Caco-2 (cell line): ENCODE measurements around the gene DOLPP1. TPM values are rescaled to one million over a fixed set of nuclear protein-coding genes. Genes with fewer than 3 reads are reported as not detected.

Experiments used
- BruUV-seq: library from RNA; stranded (reverse); fragments of 400-500 nt; replicated peaks from 2 replicates; lab custom pipeline; 2021; lab: Mats Ljungman, UMichigan
- CTCF ChIA-PET: fragments of 300-600 bp; sonication (Branson Sonifier 250); formaldehyde crosslinking; loops from one replicate; lab custom pipeline; 2022; ENCODE audit warnings: antibody characterized with exemption; lab: Charles Lee
- POLR2A ChIA-PET: fragments of 300-600 bp; sonication (Branson Sonifier 250); formaldehyde crosslinking; loops from one replicate; lab custom pipeline; 2022; ENCODE audit warnings: antibody characterized with exemption; lab: Charles Lee
- DNase-seq, 2 experiments: peaks; one replicate each; pipeline versions ENCODE4 v3.0.0 to v3.0.0-alpha.2; 2020 to 2022
- H3K27me3 ChIP-seq: replicated peaks from 2 replicates; pipeline ENCODE4 v1.6.0; 2011; ENCODE audit warnings: low read length; ENCODE audit not compliant: control insufficient read depth, insufficient read depth
- H3K36me3 ChIP-seq: 2 replicates; pipeline ENCODE4 v1.5.1; 2011; ENCODE audit warnings: low read length; ENCODE audit not compliant: control insufficient read depth, insufficient read depth
- H3K4me1 ChIP-seq: fragments of 250-450 bp; sonication (Bioruptor Pico); 2 replicates; pipeline ENCODE4 v1.5.1; 2020; ENCODE audit warnings: mild to moderate bottlenecking
- H3K4me3 ChIP-seq: 2 replicates; pipeline ENCODE4 v1.5.1; 2011; ENCODE audit warnings: low read depth, mild to moderate bottlenecking, control low read depth, low read length
- H3K9me3 ChIP-seq: fragments of 250-450 bp; sonication (Bioruptor Pico); 2 replicates; pipeline ENCODE4 v1.5.1; 2020; ENCODE audit warnings: mild to moderate bottlenecking, moderate library complexity
- H3K27ac Mint-ChIP-seq: one replicate; pipeline ENCODE4 v1.8.0; 2022; ENCODE audit warnings: mixed read lengths; ENCODE audit not compliant: unreplicated experiment
- H3K27me3 Mint-ChIP-seq: one replicate; pipeline ENCODE4 v1.8.0; 2022; ENCODE audit warnings: mixed read lengths; ENCODE audit not compliant: insufficient read depth, unreplicated experiment
- H3K36me3 Mint-ChIP-seq: one replicate; pipeline ENCODE4 v1.8.0; 2022; ENCODE audit warnings: mild to moderate bottlenecking, mixed read lengths; ENCODE audit not compliant: insufficient read depth, unreplicated experiment
- H3K4me1 Mint-ChIP-seq: one replicate; pipeline ENCODE4 v1.8.0; 2022; ENCODE audit warnings: low read depth, mixed read lengths; ENCODE audit not compliant: unreplicated experiment
- H3K4me3 Mint-ChIP-seq: one replicate; pipeline ENCODE4 v1.8.0; 2022; ENCODE audit warnings: mild to moderate bottlenecking, moderate library complexity, mixed read lengths; ENCODE audit not compliant: unreplicated experiment
- H3K9me3 Mint-ChIP-seq: one replicate; pipeline ENCODE4 v1.8.0; 2022; ENCODE audit warnings: mixed read lengths; ENCODE audit not compliant: unreplicated experiment
- intact Hi-C: fragments of 100-400 bp; cut with micrococcal nuclease; formaldehyde crosslinking; loops from one replicate; pipeline ENCODE4 v1.10.0; 2022; ENCODE audit not compliant: unreplicated experiment
- total RNA-seq: library from RNA; stranded (reverse); gene quantifications from 2 replicates; pipeline ENCODE4 v1.2.3, GENCODE V29; 2022
- TF ChIP-seq, protein P1 (sequence below), 2 experiments: fragments of 200-600 bp in 1 of 2; IDR thresholded peaks; 1 replicate in 1 of 2; 2 replicates in 1 of 2; pipeline versions ENCODE4 v1.5.1 to v1.8.0; 2011 to 2022; ENCODE audit warnings: antibody characterized with exemption in 1 of 2, control low read depth in 1 of 2, inconsistent platforms in 1 of 2, low read depth in 1 of 2, low read length in 1 of 2, mild to moderate bottlenecking in 1 of 2, moderate library complexity in 1 of 2; ENCODE audit not compliant: insufficient read depth in 1 of 2, severe bottlenecking in 1 of 2, unreplicated experiment in 1 of 2

DOLPP1 gene
- total RNA-seq, 1 experiment from 2014 or later: 45.1 TPM

DNA sequence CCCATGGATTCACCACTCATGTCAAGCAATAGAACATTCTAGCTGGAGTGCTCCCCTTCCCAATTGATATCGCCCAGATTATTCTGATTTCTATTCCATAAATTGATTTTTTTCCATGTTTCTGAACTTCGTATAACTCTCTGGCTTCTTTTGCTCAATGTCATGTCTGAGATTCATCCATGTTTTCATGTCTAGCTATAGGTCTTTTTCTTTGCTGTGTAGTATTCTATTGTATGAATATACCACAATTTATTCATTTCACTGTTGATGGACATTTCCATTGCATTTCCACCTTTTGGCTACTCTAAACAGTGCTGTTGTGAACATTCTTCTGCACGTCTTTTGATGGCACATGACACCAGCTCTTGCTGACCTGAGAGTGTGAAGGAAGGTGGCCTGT, 49.9 kb downstream of the DOLPP1 start:
- H3K4me1 Mint-ChIP-seq: no peaks in the 10 kb centered on the region

DNA sequence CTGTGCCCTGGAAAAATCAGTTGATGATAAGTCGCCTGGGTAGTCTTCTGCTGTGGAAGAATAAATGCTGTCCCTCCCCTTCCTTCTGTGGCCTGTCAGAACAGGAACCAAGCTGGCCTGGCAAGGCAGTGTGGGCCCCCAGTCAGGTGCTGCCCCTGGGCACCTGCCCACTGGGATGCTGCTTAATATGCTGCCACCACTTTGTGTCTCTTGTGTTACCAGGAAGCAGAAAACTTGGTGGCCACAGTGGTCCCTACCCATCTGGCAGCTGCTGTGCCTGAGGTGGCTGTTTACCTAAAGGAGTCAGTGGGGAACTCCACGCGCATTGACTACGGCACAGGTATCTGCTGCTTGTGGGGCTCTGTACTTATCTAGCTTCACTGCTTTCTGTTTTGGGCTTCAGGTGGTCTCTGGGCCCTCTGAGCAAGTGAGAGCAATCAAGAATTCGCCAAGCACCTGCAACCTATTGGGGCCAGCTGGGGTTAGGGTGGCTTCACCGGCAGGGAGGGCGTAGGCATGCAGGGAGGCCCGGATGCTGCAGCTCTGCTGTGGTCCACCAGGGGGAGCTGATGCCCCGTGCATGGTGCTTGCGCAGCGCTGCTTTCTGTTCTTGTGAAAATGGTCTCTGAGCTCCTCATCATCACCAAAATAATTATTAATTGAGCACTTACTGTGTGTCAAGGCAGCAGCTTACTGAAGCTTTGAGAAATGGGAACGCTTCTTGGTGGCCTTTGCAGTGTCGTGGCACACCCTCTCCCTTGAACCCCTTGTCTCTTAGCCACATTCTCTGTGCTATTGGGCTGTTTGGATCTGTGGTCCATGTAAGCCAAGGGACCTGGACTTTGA, 50.6 kb downstream of the DOLPP1 start:
- Histone ChIP-seq H3K4me3 (no peak overlapping the region), H3K27me3 (no peaks in the 10 kb centered on the region), H3K36me3 (peaks cover 3% of the 10 kb centered on the region), H3K4me1 (no peaks in the 10 kb centered on the region), H3K9me3 (no peaks in the 10 kb centered on the region)
- peaks cover 33% of the 10 kb centered on the region for H3K36me3 Mint-ChIP-seq
- intact Hi-C loops: no loop called here
- no peaks in the 10 kb centered on the region for H3K27me3 Mint-ChIP-seq
- H3K9me3 Mint-ChIP-seq: no peaks in the 10 kb centered on the region
- no TSS peak for BruUV-seq
- peak; percentile 71 to 85 for DNase-seq
- ChIA-PET POLR2A (interaction anchor here (0.6 to 0.7 kb wide), 2 partner anchors 363 to 480 kb away, joined by 3 read pairs; no protein-coding TSS in a partner anchor), CTCF (interaction anchor here (0.6 to 1.6 kb wide), 27 partner anchors 9 to 494 kb away, joined by 3 to 27 read pairs (median 3); partner anchors contain the start of genes C9orf50, CRAT, DOLPP1 and NTMT1)
- H3K27ac Mint-ChIP-seq: no peak overlapping the region
- H3K4me3 Mint-ChIP-seq: no peak overlapping the region
- no peaks in the 10 kb centered on the region for H3K4me1 Mint-ChIP-seq
- TF ChIP-seq, protein P1, sequence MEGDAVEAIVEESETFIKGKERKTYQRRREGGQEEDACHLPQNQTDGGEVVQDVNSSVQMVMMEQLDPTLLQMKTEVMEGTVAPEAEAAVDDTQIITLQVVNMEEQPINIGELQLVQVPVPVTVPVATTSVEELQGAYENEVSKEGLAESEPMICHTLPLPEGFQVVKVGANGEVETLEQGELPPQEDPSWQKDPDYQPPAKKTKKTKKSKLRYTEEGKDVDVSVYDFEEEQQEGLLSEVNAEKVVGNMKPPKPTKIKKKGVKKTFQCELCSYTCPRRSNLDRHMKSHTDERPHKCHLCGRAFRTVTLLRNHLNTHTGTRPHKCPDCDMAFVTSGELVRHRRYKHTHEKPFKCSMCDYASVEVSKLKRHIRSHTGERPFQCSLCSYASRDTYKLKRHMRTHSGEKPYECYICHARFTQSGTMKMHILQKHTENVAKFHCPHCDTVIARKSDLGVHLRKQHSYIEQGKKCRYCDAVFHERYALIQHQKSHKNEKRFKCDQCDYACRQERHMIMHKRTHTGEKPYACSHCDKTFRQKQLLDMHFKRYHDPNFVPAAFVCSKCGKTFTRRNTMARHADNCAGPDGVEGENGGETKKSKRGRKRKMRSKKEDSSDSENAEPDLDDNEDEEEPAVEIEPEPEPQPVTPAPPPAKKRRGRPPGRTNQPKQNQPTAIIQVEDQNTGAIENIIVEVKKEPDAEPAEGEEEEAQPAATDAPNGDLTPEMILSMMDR (IDR thresholded peaks at IDR 0.05; ENCODE audit: insufficient read depth in 1 of 2, low read depth in 1 of 2, low read length in 1 of 2, severe bottlenecking in 1 of 2, unreplicated experiment in 1 of 2): peak; percentile 92 to 97

More for the DNA sequence above, 49.9 kb downstream of the DOLPP1 start:
- Mint-ChIP-seq H3K9me3 (no peaks in the 10 kb centered on the region), H3K27me3 (no peaks in the 10 kb centered on the region), H3K4me3 (no peak overlapping the region), H3K27ac (no peak overlapping the region), H3K36me3 (peaks cover 37% of the 10 kb centered on the region)
- H3K27me3 ChIP-seq: no peaks in the 10 kb centered on the region
- BruUV-seq: no TSS peak
- peaks cover 3% of the 10 kb centered on the region for H3K36me3 ChIP-seq
- TF ChIP-seq, protein P1 (IDR thresholded peaks at IDR 0.05; ENCODE audit: insufficient read depth in 1 of 2, low read depth in 1 of 2, low read length in 1 of 2, severe bottlenecking in 1 of 2, unreplicated experiment in 1 of 2): no peak
- POLR2A ChIA-PET: no interaction called here
- DNase-seq: no peak
- CTCF ChIA-PET: interaction anchor here (0.7 kb wide), 1 partner anchor 12 kb away, joined by 3 read pairs; no protein-coding TSS in a partner anchor
- no peaks in the 10 kb centered on the region for H3K4me1 ChIP-seq
- intact Hi-C loops: no loop called here
- no peak overlapping the region for H3K4me3 ChIP-seq
- no peaks in the 10 kb centered on the region for H3K9me3 ChIP-seq

DNA sequence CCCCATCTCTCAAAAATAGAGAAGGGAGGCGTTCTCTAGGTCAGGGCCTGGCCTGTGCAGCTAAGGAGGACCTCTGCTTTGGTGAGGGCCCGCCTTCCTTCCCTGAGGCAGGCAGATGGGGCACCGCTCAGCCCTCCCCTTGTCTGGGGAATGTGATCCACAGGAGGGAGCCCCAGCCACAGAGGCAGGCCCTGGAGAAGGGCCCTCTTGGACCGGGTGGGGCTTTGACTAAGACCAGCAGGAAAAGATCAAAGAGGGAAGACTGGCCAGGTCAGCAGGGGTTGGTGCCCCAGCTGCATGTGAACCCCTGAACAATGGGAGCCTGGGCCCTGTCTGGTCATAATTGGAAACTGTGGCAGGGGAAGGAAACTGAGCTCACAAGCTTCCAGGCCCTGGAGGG, 52.2 kb downstream of the DOLPP1 start:
- H3K36me3 Mint-ChIP-seq: peaks cover 32% of the 10 kb centered on the region
- no peak overlapping the region for H3K27ac Mint-ChIP-seq
- Histone ChIP-seq H3K4me3 (no peak overlapping the region), H3K27me3 (no peaks in the 10 kb centered on the region), H3K36me3 (peaks cover 3% of the 10 kb centered on the region), H3K4me1 (no peaks in the 10 kb centered on the region), H3K9me3 (no peaks in the 10 kb centered on the region)
- no peak overlapping the region for H3K4me3 Mint-ChIP-seq
- TF ChIP-seq, protein P1 (IDR thresholded peaks at IDR 0.05; ENCODE audit: insufficient read depth in 1 of 2, low read depth in 1 of 2, low read length in 1 of 2, severe bottlenecking in 1 of 2, unreplicated experiment in 1 of 2): no peak
- no peaks in the 10 kb centered on the region for H3K27me3 Mint-ChIP-seq
- CTCF ChIA-PET: interaction anchor here (1.5 kb wide), 1 partner anchor 10 kb away, joined by 6 read pairs; no protein-coding TSS in a partner anchor
- H3K4me1 Mint-ChIP-seq: no peaks in the 10 kb centered on the region
- intact Hi-C loops: no loop called here
- no peak for DNase-seq
- H3K9me3 Mint-ChIP-seq: no peaks in the 10 kb centered on the region
- no TSS peak for BruUV-seq
- POLR2A ChIA-PET: no interaction called here
